HEK293 (cell line): ENCODE results near the gene ITFG2.

Experiments
- GLI4 ChIP-seq: fragments of 450-650 bp; formaldehyde crosslinking; IDR thresholded peaks from 2 replicates; pipeline ENCODE4 v1.5.1; 2016; ENCODE audit warnings: missing biosample characterization, missing genetic modification characterization
- TF ChIP-seq, protein P1 (sequence below): fragments of 450-650 bp; formaldehyde crosslinking; IDR thresholded peaks from 2 replicates; pipeline ENCODE4 v1.5.1; 2016; ENCODE audit warnings: missing biosample characterization, missing genetic modification characterization

DNA sequence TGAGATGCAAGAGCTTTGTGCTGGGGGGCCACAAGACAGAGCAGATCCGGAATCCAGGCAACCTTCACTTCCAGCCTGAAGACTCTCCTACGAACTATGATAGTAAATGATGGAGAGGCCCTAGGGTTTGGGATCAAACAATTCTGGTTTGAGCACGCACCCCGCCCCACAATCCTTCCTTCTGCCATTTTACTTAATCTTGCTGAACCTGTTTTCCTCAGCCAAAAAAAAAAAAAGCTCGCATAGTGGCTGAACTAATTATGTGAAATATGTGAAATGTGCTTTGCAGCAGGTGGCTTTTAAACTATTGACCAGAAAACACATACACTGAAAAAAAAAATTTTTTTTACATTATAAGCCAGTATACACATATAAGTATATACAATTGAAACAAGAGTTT is 667 bp upstream of the ITFG2 start:
- TF ChIP-seq GLI4 (tag by site-specific recombination): no peak
- TF ChIP-seq, protein P1, sequence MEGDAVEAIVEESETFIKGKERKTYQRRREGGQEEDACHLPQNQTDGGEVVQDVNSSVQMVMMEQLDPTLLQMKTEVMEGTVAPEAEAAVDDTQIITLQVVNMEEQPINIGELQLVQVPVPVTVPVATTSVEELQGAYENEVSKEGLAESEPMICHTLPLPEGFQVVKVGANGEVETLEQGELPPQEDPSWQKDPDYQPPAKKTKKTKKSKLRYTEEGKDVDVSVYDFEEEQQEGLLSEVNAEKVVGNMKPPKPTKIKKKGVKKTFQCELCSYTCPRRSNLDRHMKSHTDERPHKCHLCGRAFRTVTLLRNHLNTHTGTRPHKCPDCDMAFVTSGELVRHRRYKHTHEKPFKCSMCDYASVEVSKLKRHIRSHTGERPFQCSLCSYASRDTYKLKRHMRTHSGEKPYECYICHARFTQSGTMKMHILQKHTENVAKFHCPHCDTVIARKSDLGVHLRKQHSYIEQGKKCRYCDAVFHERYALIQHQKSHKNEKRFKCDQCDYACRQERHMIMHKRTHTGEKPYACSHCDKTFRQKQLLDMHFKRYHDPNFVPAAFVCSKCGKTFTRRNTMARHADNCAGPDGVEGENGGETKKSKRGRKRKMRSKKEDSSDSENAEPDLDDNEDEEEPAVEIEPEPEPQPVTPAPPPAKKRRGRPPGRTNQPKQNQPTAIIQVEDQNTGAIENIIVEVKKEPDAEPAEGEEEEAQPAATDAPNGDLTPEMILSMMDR (tag by site-specific recombination): no peak
